GM13977 (cell line): Measurements from ENCODE around the gene SNPH.

Experiments used
- DNase-seq: peaks from one replicate; pipeline ENCODE4 v3.0.0; 2012; ENCODE audit warnings: low spot score
- CTCF ChIP-seq: IDR thresholded peaks from 2 replicates; pipeline ENCODE4 v1.5.1; 2012; ENCODE audit warnings: mild to moderate bottlenecking, control low read depth; ENCODE audit not compliant: insufficient read depth; ENCODE audit errors: extremely low read depth, missing control alignments
- in situ Hi-C: fragments of 300-500 bp; cut with MboI; formaldehyde crosslinking; loops from one replicate; pipeline ENCODE4 v1.12.0; 2022; ENCODE audit warnings: low sequenced_read_pairs, low pct_unique_long_range_greater_than_20kb, mixed read lengths, inconsistent platforms; ENCODE audit not compliant: unreplicated experiment

The SNPH gene

GRCh38 chr20:1332749-1333300 lies 66.7 kb downstream of the SNPH start:
- no peak for TF ChIP-seq CTCF
- in situ Hi-C loops: no loop called here
- DNase-seq: no peak

DNA sequence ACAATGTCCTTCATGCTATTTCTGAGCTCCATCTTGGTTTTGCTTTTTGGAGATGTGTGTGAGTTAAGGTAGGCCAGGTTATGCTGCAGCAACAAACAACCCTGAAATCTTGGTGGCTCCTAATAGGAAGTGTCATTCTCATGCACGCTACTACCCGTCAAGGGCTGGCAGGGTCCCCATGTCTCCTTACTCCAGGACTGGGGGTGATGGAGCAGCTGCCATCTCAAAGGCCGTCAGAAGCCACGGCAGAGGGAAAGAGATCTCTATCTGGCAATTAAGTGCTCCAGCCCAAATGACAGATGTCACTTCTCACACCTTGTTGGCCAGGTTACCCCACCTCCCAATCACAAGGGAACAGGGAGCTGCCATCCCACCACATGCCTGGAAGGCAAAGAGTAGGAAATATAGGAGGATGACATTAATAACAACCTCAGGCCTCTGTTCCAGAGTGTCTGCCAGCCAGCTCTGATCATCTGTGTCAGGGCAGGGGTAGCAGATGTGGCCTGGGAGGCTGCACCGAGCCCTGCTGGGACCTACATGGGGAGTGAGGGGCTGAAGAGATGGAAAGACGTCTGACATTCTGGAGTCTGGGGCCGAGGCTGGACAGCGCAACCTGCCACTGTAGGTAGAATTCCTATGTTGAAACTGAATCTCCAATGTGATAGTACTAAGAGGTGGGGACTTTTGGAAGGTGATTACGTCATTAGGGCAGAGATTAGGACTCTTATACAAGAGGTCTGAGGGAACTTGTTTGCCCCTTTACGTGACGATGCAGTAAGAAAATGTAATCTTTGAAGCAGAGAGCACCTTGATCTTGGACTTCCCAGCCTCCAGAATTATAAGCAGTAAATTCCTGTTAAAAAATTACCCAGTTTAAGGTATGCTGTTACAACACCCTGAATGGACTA lies 67.6 kb downstream of the SNPH start:
- TF ChIP-seq CTCF: no peak
- in situ Hi-C loops: no loop called here
- DNase-seq: no peak

GRCh38 chr20:1334370-1334731 lies 68.3 kb downstream of the SNPH start:
- in situ Hi-C loops: no loop called here
- TF ChIP-seq CTCF: no peak
- DNase-seq: no peak

DNA sequence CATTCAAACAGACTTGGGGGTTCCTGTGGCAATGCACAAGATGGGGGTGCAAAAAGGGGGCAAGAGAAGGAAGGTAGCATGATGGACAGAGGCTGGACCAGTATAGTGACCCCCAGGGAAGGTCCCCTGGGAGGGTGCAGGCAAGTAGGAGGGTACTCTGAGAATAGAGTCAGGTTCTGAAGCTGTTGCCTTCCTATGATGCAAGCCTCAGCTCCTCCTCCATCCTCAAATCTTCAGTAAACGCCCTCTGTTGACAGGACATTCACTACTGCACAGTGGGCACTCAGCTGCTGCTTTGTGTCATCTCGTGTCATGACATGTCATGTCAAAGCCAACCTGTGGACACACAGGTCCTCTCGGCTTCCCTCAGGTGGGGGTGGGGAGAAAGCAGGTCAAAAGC lies 68.7 kb downstream of the SNPH start:
- DNase-seq: no peak
- no peak for TF ChIP-seq CTCF
- in situ Hi-C loops: no loop called here

GRCh38 chr20:1335961-1336698 lies 70.0 kb downstream of the SNPH start:
- DNase-seq: no peak
- in situ Hi-C loops: no loop called here
- TF ChIP-seq CTCF: no peak

DNA sequence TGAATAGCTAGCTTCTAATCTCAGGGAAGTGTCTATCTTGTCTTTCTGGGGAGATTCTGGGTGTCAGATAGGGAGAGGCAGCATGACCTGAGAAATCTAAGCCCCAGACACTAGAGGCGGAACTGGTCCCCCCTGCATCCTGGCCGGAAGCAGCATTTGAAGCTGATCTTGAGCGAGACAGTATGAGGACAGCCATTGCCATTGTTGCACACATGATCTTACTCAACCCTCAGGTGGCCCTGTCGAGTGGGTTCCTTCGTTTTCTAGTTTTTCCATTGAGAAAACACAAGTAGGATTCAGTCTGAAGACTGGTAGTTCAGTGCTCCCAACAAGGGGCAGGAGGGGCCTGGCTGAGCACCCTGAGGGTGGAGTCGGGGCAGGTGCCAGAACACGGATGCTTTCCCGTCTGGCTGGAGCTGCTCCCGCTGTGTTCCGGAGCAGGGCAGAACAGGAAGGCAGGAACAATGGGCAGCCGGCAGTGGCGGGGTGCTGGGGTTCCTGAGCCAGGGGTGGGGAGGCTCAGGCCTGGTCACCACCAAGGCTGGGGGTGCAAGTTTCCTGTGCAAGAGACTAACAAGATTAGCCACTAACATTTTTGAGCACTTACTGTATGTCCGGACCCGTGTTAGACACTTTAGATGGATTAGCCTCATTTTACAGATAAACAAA lies 70.7 kb downstream of the SNPH start:
- DNase-seq: no peak
- in situ Hi-C loops: no loop called here

More for the DNA sequence above, 70.7 kb downstream of the SNPH start:
- no peak for TF ChIP-seq CTCF
